ENCODE measurements around the gene PCYT2.

Gene PCYT2

DNA sequence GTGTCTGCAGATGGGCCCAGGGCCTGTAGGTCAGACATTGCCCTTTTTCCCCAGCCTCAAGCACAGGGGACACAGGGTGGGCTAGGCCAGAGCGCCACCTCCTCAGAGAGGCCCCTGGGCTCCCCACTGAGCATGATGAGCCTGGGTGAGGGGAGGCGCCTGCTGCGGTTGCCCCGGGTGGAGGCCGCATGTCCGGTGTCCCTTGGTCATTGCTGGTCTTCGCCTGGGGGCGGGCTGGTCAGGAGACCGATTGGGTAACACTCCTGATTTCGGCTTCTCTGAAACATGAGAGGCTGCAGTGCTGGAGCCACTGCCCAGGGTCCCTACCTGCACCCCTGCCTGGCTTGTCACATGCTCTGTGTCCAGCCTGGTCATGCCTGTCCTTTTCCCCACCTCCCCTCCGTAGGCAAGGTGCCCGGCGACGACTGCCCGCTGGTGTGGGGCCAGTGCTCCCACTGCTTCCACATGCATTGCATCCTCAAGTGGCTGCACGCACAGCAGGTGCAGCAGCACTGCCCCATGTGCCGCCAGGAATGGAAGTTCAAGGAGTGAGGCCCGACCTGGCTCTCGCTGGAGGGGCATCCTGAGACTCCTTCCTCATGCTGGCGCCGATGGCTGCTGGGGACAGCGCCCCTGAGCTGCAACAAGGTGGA, 11.6 kb downstream of the PCYT2 start:
- no peak for DNase-seq (ENCODE audit: low spot score)

DNA sequence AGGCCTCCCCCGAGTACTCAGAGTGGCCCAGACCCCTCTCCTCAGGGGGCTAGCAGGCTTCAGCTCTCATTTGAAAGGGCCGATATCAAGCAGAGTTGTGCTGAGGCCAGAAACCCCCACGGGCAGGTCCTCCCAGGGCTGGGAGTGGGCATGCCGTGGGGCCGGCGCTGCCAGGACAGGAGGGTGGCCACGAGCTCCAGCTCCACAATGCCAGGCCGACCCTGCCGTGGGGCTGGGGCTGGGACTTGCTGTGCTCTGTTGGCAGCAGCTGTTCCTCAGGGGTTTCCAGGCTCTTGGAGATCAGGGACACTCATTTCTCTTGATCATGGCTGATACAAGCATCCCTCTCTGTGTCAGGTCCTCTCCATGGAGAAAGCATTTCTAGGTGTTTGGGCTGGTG, 12.3 kb downstream of the PCYT2 start:
- DNase-seq (ENCODE audit: low spot score), result no peak

DNA sequence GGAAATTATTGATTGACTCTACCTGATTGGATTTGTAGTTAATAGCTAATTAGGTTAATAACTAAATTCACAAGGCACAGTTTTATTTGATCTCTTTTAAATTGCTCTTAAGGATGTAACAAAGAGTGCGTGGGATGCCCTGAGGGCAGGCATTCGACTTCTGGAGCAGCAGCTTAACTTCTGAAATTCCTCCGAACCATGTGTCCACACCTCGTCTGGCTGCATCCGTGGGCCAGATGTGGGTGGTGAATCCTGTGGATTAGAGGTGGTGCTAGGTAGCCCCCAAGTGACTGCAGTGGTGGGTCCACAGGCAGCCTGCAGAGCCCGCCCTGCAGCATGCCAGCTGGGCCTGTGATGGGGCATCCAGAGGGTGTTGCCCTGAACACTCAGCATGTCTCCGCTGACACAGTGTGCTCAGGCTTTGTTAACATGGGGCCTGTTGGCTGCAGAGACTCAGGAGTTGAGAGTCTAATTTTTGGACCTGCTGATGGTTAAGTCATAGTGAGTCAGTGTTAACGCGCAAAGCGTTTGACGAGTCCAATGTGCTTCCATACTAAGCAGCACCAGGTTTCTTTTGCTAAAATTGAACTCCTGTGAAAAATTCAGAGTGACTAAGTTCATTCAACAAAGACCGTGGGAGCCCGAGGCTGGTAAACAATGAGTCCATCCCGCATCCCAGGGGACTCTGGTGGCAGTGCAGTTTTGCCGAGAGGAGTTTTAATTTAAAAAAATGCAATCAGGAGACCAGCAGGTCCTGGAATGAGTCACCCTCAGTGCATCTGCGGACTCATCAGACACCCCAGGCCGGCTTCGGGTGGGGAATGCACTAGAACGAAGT, 13.0 kb downstream of the PCYT2 start:
- no peak for DNase-seq (ENCODE audit: low spot score)

DNA sequence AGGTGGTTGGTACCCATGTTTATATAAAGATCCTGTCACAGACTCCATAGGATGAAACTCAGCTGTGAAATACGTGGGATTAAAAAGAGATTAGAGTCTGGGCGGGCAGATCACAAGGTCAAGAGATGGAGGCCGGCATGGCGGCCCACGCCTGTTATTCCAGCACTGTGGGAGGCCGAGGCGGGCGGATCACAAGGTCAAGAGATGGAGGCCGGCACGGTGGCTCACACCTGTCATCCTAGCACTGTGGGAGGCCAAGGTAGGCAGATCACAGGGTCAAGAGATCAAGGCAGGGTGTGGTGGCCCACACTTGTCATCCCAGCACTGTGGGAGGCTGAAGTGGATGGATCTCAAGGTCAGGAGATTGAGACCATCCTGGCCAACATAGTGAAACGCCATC, 15.8 kb downstream of the PCYT2 start:
- no peak for DNase-seq (ENCODE audit: low spot score)

DNA sequence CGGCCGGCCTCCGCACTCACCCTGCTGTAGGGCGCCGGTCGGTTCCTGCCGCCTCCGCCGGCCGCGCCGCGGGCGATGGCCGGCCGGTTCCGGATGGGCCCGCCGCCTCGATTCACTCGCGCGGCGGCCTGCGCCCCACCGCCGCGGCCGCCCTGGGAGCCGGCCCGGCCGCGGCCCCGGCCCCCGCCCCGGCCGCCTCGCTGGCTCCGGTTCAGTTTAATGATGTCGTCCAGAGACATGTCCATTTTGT, 20.0 kb downstream of the PCYT2 start:
- no peak for DNase-seq (ENCODE audit: low spot score)

DNA sequence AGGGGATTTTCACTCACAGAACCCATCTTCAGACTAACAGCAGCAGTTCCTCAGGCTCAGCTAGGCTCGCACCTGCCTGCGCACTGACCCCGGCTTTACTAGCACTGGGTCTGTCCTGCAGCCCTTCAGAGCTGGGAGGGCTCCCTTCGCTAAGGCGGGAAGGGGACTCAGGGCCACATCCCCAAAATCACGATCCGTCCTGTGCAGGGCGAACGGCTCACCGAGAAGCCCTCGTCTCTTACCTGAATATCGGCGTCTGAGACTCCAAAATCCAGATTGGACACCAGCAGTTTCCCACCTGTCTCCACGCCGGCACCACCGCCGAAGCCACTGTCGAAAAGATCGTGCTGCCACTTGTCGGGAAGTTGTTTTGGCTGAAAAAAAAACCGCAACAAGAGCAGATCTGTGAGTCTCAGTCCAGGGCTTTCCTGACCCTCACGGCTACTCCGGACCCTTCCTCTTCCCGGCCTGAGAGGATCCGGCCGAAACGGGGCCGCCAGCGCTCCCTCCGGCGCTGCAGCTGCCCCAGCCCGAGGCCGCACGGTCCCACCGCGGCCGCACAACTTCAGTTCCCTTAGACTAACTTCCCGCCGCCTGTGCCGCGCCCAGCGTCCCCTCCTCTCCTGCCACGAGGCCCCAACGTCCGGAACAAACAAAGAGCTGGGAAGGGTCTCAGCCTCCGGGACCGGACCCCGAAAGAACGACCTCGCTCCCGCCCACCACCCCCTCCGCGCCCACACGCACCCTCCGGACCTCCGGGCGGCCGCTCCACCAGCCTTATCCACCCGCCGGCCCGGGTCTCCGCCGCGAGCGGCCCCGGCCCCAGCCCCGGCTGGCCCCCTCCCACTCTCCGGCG, 20.5 kb downstream of the PCYT2 start:
- DNase-seq (ENCODE audit: low spot score), result no peak

DNA sequence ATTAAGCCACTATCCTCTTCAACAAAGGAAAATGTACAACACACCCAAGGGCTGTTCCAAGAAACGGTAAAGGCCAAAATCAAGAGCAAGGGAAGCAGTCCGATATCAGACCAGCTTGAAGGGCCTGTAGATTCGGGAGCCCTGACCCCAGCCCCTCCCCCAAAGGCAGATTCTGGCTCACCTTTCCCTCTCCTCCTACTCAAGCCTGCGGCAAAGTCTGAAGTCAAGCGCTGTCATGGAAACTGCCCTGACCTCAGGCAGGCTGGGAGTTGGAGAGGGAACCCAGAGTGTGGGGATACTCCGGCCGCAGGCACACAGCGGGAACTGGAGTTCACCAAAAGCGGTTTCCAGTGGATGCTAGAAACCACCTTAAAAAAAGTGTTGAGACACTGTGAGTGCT, 21.6 kb downstream of the PCYT2 start:
- DNase-seq (ENCODE audit: low spot score), result no peak

DNA sequence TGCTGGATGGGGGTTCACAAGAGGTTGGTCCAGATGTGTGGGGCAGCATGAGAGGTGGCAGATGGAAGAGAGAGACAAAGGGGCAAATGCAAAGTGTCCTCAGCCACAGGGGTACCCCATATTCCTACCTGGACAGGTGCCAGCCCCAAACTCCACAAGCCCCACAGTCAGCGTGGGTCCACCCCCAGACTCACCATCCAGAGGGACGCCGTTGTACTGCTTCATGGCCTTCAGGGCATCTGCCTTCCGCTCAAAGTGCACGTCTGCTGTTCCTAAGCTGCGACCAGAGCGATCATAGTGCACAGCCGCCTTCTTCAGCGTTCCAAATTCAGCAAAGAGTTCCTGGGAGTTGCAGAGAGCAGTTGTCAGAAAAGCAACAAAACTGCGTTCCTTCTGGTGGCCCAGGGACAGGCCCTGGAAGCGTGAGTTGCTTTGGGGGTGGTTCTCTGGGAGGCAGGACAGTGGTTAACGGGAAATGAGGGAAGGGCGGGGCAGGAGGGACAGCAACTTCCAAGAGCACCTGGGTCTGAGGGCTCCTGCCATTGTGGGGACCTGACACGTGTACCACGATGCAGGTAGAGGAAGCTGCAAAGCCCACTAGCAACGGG, 22.1 kb downstream of the PCYT2 start:
- DNase-seq (ENCODE audit: low spot score), result no peak

DNA sequence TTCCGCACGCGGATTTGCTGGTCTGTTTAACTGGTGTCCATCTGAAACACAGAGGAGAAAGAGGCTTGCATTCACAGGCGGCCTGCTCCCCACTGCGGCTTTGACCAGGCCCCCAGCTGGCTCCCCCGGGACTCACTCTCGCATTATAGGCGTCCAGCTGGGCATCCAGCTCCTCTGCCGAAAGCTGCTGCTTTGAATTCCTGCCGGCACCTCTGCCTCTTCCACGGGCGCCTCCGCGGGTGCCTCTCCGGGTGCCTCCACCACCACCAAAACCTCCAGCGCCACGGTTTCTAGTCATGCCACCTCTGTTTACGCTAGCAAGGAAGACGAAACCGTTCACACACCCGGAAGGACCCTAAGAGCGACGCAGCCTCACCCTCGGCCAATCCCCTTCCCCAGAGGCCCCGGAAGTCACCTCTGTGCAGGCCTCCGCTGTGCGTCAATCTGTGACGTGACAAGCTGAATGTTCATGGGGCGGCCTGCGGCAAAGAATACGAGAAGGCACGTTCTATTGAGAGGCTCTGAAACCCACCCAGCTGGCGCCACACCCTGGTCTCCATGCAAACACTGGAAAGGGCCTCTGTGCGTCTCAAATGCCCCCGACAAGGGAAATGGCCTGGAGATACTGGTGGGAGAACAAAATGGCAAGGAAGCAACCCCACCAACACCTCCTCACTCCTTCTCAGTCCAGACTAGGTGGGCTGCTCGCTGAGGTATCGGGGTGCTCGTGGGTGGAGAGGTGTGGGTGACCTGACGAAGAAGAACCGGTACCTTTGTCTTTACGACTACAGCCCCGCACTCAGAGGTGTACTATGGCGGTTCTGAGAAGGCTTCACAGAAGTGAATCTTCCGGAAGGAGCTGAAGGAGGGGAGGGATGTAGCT, 22.9 kb downstream of the PCYT2 start:
- DNase-seq (ENCODE audit: low spot score), result no peak

DNA sequence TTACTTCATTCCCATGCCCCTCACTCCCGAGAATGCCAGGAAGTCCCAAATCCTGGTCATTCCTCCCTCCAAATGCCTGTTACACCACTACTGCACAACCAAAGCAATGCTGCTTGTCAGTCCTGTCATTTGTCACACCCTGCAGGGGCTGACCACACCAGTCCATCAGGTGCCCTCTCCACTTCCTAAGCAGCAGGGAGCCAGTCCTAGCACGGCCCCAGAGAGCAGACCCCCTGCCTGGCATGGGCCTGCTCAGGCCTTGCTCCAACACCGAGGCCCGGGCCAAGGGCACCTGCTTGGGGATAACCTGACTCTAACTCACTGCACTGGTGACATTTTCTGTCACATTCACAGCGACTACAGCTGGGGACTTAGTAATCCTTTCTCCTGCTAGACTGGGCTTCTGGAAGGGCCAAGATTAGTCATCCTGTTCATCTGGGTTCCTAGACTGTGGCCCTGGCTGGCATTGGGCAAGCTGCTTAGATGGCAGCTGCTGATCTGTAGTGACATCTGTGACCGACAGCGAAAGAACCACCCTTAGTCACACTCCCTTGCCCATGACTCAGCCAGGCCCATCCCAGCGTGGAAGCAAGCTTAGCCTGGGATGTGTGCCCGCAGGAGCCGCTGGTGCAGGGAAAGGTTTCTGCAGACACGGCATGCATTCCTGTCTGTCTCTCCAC, 25.2 kb downstream of the PCYT2 start:
- DNase-seq (ENCODE audit: low spot score), result no peak

DNA sequence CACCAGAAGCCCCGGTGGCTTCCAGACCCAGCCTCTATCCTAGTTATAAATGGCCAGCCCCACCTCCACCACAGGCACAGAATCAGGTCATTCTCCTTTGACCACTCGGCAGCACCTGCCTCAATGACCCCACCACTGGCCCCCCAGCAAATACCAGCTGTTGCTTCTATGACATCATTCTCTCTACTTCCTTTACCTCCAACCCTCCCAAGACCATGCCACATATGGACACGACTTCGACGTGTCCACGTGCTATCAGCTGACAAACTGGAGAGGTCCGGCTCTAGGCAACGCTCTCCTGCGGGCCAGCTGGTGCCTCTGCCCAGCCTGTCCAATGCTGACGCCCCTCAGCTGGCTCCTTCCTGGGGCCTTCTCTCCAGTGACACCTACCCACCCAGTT, 25.7 kb downstream of the PCYT2 start:
- no peak for DNase-seq (ENCODE audit: low spot score)

DNA sequence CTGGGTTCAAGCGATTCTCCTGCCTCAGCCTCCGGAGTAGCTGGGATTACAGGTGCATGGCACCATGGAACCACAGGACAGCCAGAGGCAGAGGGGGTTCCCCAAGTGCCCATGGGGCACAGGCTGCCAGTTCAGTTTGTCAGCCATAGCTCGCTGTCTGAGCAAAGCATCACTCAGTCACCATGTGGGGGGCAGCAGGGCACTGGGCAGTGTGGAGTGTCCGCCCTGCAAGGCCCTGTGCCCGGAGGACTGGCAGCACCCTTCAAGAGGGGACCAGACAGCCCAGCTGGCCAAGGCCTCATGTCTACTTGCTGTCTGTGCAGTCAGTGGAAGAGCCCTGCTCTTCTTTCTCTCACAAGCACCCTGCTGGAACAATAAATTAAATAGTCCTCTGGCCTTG, 26.2 kb downstream of the PCYT2 start:
- DNase-seq (ENCODE audit: low spot score), result no peak

DNA sequence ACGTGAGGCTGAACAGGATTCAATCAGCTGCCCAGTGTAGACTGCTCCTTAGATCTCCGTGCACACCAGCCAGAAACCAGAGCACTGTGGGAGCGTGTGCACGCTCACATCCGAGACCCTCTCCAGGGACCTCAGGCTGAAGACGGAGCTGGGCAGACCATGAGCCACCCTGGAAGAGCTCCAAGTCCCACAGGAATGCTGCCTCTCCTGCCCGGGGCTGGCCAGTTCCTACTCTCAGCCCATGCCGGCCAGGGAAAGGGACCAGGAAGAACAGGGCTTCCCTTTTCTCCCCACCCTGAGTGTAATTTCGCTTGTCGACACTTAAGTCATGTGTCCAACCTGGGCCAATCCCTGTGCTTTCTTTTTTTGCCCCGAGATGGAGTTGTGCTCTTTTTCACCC, 26.7 kb downstream of the PCYT2 start:
- no peak for DNase-seq (ENCODE audit: low spot score)

DNA sequence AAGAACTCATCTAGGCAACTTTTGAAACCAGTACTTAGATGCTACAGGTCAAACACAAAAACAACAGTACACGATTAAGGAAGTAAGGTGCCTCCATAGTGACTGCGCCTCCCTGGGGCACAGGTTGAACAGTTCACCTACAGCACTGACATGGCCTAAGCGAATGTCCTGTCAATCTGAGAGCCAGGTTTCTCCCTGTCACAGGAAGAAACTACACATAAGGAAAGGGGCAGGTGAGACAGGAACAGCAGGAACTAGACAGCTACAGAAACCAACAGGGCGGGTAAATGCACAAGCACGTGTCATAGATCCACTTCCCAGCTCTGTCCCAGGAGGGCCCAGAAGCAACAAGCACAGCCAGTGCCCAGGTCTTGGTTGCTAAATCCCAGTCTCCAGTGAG, 32.1 kb downstream of the PCYT2 start:
- no peak for DNase-seq (ENCODE audit: low spot score)

DNA sequence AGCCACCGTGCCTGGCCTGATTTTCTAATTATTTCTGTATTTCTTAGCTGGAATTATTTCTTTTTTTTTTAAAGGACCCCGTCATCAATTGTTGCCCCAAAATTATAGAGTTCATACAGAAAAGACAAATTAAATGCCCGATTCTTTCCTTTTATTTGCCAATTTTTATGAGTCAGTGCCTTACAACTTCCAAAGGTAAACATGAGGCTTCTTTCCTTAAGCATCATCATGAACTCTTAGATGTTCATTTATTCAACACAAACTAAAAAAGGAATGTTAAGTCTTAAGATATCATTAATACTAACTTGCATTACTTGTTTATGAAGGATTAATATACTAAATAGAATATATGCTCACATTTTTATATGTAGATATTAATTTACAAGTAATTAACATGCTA, 32.9 kb downstream of the PCYT2 start:
- DNase-seq (ENCODE audit: low spot score), result no peak

DNA sequence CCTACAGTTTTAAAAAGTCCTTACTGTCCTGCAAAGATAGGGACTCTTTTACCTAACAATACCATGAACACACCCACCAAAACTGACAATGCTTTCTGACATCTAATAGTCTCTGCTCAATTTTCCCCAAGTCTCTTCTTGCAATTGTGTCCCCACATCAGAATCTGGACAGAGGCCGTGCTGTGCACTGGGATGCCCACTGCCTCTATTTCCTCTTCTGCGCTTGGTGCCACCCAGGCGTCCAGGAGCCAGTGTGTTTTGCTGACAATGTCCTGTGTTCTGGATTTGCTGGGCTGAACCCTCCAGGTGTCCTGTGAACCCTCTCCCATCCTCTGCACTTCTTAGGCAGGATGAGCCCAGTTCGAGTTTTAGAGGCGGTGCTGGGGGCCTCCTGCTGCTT, 33.6 kb downstream of the PCYT2 start:
- DNase-seq (ENCODE audit: low spot score), result no peak

DNA sequence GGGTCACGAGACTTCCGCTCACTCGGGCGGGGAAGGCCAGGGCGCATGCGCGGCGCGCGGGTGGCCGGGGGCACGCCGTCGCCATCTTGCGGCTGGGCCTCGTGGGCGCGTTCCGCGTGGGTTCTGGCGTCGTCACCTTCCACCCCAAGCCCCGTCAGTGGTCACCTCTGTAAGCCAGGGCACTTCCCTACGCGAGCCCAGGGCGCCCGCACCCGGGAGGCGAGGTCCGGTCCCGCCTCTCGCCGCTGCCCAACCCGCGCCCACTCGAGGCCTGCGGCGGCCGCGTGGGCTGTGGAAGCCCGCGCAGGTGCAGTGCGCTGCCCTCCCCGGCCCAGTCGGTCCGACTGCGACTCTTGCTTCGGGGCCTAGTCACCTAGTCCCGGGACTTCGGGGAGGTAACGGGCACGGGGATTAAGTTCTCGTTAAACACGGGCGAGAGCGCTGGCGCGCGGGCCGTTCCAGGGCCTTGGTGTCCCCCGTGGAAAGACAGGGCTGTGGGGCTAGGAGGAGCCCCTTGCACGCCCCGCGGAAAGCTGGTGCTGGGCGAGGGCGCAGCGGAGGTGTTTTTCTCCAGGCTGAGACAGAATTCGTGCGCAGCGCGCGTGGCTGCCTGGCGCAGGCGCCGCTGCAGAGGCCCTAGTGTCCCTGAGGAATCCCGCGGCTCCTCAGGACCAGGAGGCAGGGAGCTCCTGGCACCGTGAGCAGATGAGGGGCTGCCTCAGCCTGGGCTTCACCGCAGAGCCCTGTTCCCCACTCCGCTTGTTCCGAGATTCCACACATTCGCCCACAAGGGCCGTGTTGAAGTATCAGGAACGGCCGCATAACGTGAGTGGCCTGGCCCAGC, 39.6 kb downstream of the PCYT2 start:
- peak; percentile 97 for DNase-seq (ENCODE audit: low spot score)

DNA sequence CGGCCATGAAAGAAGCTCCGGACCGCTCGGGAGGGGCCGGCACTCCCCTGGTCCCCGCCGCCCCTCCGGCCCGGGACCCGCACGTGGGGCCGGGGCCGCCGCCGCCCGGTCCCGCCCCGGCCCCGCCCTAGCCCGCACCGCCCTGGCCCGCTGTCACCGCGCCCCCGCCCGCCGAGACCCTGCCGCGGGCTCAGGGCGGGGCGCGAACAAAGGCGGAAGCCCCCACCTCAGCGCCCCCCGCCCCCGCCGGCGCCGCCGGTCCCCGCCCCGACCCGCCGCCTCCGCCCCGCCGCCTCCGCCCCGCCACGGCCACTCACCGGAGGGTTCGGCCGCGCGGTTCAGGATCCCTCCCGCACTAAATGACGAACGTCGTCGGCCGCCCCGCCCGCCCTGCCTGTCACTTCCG, 40.2 kb downstream of the PCYT2 start, which contains the start of gene ARHGDIA:
TSS of gene ARHGDIA (minus strand) at position 357 of the 406 bp plus-strand sequence. CDS start 1,407 bp downstream, outside the sequence.
- no peak for DNase-seq (ENCODE audit: low spot score)

DNA sequence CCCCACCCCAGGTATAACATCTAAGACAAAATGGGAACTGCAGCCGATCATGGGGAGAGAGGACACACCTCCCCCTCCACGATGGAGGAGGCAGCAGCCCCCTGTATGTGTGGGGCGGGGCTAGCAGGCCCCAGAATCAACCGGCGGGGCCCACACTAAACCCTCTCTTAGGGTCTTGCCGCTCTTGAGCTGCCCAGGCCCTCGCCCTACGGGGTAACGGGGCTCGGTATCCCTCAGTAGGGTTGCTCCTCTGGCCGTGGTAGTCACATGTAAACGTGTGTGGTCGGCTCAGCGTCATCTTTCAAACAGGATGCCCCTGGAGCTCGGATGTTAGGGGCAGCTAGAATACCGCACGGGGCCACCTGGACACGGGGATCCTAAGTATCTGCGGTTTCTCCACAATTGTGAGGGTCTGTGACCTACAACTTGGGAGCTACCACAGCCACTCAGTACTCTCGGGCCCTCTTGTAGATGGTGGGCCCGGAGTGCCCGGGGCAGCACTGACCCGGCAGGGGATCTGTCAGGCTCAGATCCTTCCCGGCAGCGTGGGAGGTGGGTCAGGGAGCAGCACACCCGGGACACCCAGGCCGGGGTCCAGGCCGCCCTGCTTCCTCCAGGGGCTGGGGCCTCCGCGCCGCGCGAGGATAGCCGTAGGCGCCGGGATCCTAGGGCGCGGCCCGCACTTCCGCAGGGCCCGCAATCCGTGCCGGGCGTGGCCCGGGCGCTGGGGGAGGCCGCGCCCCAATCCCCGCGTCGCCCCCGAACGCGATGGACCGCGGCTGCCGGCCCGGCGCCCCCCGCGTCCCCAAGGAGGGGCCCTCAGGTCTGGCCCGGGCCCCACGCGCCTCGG, 40.8 kb downstream of the PCYT2 start:
- DNase-seq (ENCODE audit: low spot score), result no peak
